RPMI8226 (cell line): ENCODE measurements around the gene HLA-DQA1.
"Not testable (repeated sequence)": the region's sequence is repeated elsewhere in the genome, so short reads cannot be mapped to it uniquely, and the experiment has no call there.

Source experiments
- DNase-seq: peaks from one replicate; pipeline ENCODE4 v3.0.0-alpha.2; 2015

Gene HLA-DQA1

GRCh38 chr6:32622545-32623401 is 14.4 kb upstream of the HLA-DQA1 start:
- DNase-seq, result peak; percentile 7

- no peak for DNase-seq
Measured at GRCh38 chr6:32623693-32624092, 13.5 kb upstream of the HLA-DQA1 start.

- no peak for DNase-seq
Measured at GRCh38 chr6:32624565-32624964, 12.6 kb upstream of the HLA-DQA1 start.

GRCh38 chr6:32625137-32625536 is 12.1 kb upstream of the HLA-DQA1 start:
- DNase-seq, result no peak

GRCh38 chr6:32627249-32627648 is 10.0 kb upstream of the HLA-DQA1 start:
- no peak for DNase-seq

GRCh38 chr6:32627831-32628230 is 9.4 kb upstream of the HLA-DQA1 start:
- DNase-seq, result no peak

- not testable (repeated sequence) for DNase-seq
Measured at GRCh38 chr6:32629793-32630192, 7.4 kb upstream of the HLA-DQA1 start.

GRCh38 chr6:32635526-32636123 is 1.6 kb upstream of the HLA-DQA1 start:
- DNase-seq, result no peak

- no peak for DNase-seq
Measured at GRCh38 chr6:32637883-32638282, 677 bp downstream of the HLA-DQA1 start.

- DNase-seq, result no peak
Measured at GRCh38 chr6:32638532-32639219, 1.5 kb downstream of the HLA-DQA1 start.

GRCh38 chr6:32639440-32640394 is 2.5 kb downstream of the HLA-DQA1 start:
- DNase-seq, result no peak

- DNase-seq, result no peak
Measured at GRCh38 chr6:32641122-32641521, 3.9 kb downstream of the HLA-DQA1 start.

- DNase-seq, result not testable (repeated sequence)
Measured at GRCh38 chr6:32641785-32642719, 4.8 kb downstream of the HLA-DQA1 start.

GRCh38 chr6:32642720-32643106 is 5.5 kb downstream of the HLA-DQA1 start:
- no peak for DNase-seq

GRCh38 chr6:32643904-32644303 is 6.7 kb downstream of the HLA-DQA1 start:
- DNase-seq, result no peak

- DNase-seq, result no peak
Measured at GRCh38 chr6:32645047-32645703, 8.0 kb downstream of the HLA-DQA1 start.

- no peak for DNase-seq
Measured at GRCh38 chr6:32655203-32655710, 18.1 kb downstream of the HLA-DQA1 start.

- not testable (repeated sequence) for DNase-seq
Measured at GRCh38 chr6:32657329-32657728, 20.1 kb downstream of the HLA-DQA1 start.

- not testable (repeated sequence) for DNase-seq
Measured at GRCh38 chr6:32657819-32658218, 20.6 kb downstream of the HLA-DQA1 start.

- no peak for DNase-seq
Measured at GRCh38 chr6:32658268-32658897, 21.2 kb downstream of the HLA-DQA1 start.
